ENCODE measurements around the gene SNAI3.

DNA sequence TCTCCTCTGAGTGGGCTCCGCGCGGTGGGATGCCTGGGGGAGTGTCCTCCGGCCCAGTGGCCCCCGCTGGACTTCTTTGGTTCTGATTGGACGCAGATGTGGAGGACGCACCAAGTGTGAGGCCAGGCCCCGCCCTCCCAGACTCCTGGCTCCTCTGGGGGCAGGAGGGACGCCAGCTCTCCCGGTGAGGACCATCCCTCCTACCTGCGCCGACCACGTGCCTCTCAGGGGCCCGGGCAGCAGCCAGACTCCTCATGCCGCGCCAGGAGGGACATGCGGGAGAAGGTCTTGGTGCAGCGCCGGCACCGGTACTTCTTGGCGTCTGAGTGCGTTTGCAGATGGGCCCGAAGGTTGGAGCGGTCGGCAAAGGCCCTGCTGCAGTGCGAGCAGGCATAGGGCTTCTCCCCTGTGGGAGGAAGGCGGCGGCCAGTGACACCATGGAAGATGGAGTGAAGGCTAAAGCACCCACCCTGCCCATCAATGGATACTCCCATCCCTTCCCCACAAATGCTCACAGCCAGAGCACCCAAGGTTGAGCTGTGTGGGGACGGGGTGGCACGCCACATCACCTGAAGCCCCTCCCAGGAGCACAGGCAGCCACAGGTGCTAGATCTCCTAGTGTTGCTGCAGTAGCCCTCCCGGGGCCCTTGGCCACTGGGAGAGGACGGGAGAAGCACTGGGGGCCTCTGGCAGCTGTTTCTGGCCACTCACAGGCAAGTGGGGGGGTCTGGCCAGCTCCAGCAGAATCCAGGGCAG lies 7.9 kb downstream of the SNAI3 start:
- TF ChIP-seq, protein P1, sequence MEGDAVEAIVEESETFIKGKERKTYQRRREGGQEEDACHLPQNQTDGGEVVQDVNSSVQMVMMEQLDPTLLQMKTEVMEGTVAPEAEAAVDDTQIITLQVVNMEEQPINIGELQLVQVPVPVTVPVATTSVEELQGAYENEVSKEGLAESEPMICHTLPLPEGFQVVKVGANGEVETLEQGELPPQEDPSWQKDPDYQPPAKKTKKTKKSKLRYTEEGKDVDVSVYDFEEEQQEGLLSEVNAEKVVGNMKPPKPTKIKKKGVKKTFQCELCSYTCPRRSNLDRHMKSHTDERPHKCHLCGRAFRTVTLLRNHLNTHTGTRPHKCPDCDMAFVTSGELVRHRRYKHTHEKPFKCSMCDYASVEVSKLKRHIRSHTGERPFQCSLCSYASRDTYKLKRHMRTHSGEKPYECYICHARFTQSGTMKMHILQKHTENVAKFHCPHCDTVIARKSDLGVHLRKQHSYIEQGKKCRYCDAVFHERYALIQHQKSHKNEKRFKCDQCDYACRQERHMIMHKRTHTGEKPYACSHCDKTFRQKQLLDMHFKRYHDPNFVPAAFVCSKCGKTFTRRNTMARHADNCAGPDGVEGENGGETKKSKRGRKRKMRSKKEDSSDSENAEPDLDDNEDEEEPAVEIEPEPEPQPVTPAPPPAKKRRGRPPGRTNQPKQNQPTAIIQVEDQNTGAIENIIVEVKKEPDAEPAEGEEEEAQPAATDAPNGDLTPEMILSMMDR (IDR thresholded peaks at IDR 0.05) = no peak
- no peak for TF ChIP-seq POLR2AphosphoS5 (IDR thresholded peaks at IDR 0.05)
- TF ChIP-seq POLR2A (IDR thresholded peaks at IDR 0.05) = no peak
- no peak for TF ChIP-seq EP300 (IDR thresholded peaks at IDR 0.05)
